ENCODE measurements around the gene AEBP1. TPM values are rescaled to one million over a fixed set of nuclear protein-coding genes. Genes with fewer than 3 reads are reported as not detected.

The AEBP1 gene
- total RNA-seq, 1 donor from 2014 or later: 0.26 TPM

- Histone ChIP-seq H3K36me3 (ENCODE audit: control insufficient read depth, insufficient read depth, low read length) (peaks cover under 1% of the 10 kb centered on the region), H3K4me3 (ENCODE audit: low read depth, low read length) (no peak overlapping the region), H3K27me3 (ENCODE audit: control insufficient read depth, insufficient read depth, low read length) (no peaks in the 10 kb centered on the region)
- DNase-seq (ENCODE audit: low read depth): no peak
- no peak for FAIRE-seq
- TF ChIP-seq, protein P1, sequence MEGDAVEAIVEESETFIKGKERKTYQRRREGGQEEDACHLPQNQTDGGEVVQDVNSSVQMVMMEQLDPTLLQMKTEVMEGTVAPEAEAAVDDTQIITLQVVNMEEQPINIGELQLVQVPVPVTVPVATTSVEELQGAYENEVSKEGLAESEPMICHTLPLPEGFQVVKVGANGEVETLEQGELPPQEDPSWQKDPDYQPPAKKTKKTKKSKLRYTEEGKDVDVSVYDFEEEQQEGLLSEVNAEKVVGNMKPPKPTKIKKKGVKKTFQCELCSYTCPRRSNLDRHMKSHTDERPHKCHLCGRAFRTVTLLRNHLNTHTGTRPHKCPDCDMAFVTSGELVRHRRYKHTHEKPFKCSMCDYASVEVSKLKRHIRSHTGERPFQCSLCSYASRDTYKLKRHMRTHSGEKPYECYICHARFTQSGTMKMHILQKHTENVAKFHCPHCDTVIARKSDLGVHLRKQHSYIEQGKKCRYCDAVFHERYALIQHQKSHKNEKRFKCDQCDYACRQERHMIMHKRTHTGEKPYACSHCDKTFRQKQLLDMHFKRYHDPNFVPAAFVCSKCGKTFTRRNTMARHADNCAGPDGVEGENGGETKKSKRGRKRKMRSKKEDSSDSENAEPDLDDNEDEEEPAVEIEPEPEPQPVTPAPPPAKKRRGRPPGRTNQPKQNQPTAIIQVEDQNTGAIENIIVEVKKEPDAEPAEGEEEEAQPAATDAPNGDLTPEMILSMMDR (IDR thresholded peaks at IDR 0.05; ENCODE audit: insufficient read depth, low read length, severe bottlenecking): no peak
These were observed 18.6 kb upstream of the AEBP1 start for GRCh38 chr7:44085546-44085945.

DNA sequence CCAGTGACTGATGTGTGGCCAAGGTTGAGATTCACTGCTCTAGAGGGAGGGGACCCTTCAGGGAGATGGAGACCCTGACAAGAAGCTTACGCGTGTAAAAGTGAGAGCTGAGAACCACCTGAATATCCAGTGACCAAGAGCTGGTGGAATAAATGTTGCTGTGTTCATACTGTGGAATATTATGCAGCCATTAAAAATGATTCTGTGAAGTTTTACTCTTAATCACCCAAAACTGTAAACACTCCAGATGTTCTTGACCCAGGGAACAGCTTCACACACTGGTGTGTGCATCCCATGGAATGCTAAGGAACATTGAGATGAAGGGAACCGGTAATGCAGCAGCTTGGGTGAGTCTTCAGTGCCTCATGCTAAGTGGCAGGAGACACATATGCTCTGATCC is 17.5 kb upstream of the AEBP1 start:
- TF ChIP-seq, protein P1 (IDR thresholded peaks at IDR 0.05; ENCODE audit: insufficient read depth, low read length, severe bottlenecking): no peak
- FAIRE-seq: no peak
- DNase-seq (ENCODE audit: low read depth): no peak
- Histone ChIP-seq H3K36me3 (ENCODE audit: control insufficient read depth, insufficient read depth, low read length) (no peaks in the 10 kb centered on the region), H3K27me3 (ENCODE audit: control insufficient read depth, insufficient read depth, low read length) (no peaks in the 10 kb centered on the region), H3K4me3 (ENCODE audit: low read depth, low read length) (no peak overlapping the region)

DNA sequence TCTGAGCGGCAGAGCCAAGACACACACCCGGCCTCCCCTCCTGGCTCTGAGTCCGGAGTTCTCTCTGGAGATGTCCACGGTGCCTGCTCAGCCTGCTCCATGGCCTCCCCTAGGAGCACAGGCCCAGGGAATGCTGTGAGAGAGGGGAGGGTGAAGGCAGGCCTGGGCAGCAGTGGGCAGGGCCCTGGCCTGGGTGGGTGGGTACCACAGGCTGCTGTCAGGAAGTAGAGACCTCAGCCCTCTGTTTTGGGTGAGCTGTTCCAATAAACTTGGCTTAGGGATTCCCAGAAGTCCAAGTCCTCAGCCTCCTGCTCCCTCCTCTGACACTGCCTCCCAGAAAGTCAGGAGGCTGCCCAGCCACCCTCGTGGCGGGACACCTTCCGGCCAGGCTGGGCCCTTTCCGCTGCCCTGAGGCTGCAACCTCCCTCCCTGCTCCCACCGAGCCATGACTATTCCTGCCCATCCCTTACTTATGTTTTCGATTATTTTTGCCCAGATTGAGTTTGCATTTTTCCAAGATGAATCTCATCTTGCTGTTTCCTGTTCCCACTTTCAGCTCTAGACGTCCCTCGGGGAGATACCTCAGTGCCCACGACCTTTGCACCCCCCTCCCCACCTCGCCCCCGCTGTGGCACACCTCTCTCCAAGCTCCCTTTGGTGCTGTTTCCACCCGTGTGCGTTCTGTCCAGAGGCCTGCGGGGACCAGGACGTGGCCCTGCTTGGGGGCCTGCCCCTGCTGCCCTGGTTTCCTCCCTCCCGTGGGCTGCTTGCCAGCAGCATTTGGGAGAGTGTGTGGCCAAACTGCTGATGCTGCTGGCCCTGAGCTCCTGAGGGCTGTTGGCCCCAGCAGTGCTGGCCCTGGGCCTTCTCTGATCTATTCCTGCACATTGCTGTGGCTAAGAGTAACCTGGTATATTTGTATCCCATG is 16.0 kb upstream of the AEBP1 start:
- Histone ChIP-seq H3K27me3 (ENCODE audit: control insufficient read depth, insufficient read depth, low read length) (no peaks in the 10 kb centered on the region), H3K36me3 (ENCODE audit: control insufficient read depth, insufficient read depth, low read length) (no peaks in the 10 kb centered on the region), H3K4me3 (ENCODE audit: low read depth, low read length) (no peak overlapping the region)
- TF ChIP-seq, protein P1 (IDR thresholded peaks at IDR 0.05; ENCODE audit: insufficient read depth, low read length, severe bottlenecking): no peak
- no peak for DNase-seq (ENCODE audit: low read depth)
- FAIRE-seq: no peak

- H3K36me3 ChIP-seq (ENCODE audit: control insufficient read depth, insufficient read depth, low read length): no peaks in the 10 kb centered on the region
- FAIRE-seq: no peak
These were observed 11.0 kb upstream of the AEBP1 start for GRCh38 chr7:44093102-44093641.

GRCh38 chr7:44094365-44094764 is 9.8 kb upstream of the AEBP1 start:
- FAIRE-seq: no peak

More at GRCh38 chr7:44093102-44093641, 11.0 kb upstream of the AEBP1 start:
- H3K4me3 ChIP-seq (ENCODE audit: low read depth, low read length): no peak overlapping the region
- TF ChIP-seq, protein P1 (IDR thresholded peaks at IDR 0.05; ENCODE audit: insufficient read depth, low read length, severe bottlenecking): no peak
- DNase-seq (ENCODE audit: low read depth): no peak
- no peaks in the 10 kb centered on the region for H3K27me3 ChIP-seq (ENCODE audit: control insufficient read depth, insufficient read depth, low read length)

More at GRCh38 chr7:44094365-44094764, 9.8 kb upstream of the AEBP1 start:
- TF ChIP-seq, protein P1 (IDR thresholded peaks at IDR 0.05; ENCODE audit: insufficient read depth, low read length, severe bottlenecking): no peak
- H3K4me3 ChIP-seq (ENCODE audit: low read depth, low read length): no peak overlapping the region
- H3K27me3 ChIP-seq (ENCODE audit: control insufficient read depth, insufficient read depth, low read length): no peaks in the 10 kb centered on the region
- no peak for DNase-seq (ENCODE audit: low read depth)
- H3K36me3 ChIP-seq (ENCODE audit: control insufficient read depth, insufficient read depth, low read length): no peaks in the 10 kb centered on the region
